Measurements from ENCODE around the gene KCNJ6. TPM values are rescaled to one million over a fixed set of nuclear protein-coding genes. Genes with fewer than 3 reads are reported as not detected.
A peak's percentile ranks its signal among the peaks of the same experiment; 100 is the strongest.

KCNJ6 gene
- total and polyA plus RNA-seq, 9 of the 15 experiments (the other 6 are each of a cell fraction or from before 2014, with no cell fraction given) = 0.06 to 0.21 (median 0.13) TPM; not detected in 1

GRCh38 chr21:37642493-37642892 lies 273.8 kb downstream of the KCNJ6 start (continued):
- TF ChIP-seq ZNF609 (CRISPR knock-in tag; IDR thresholded peaks at IDR 0.05; ENCODE audit: borderline replicate concordance) (no peak), SNAPC5 (CRISPR knock-in tag; IDR thresholded peaks at IDR 0.05) (no peak), ZNF696 (CRISPR knock-in tag; conservative IDR thresholded peaks at IDR 0.05) (no peak), EHMT2 (IDR thresholded peaks at IDR 0.05) (peak; percentile 85), HCFC1 (IDR thresholded peaks at IDR 0.05; ENCODE audit: low read depth, low read length) (no peak), U2AF1 (optimal IDR thresholded peaks at IDR 0.05; ENCODE audit: low read depth, low read length) (no peak), ETV1 (tag; conservative IDR thresholded peaks at IDR 0.05; ENCODE audit: low read depth) (peak; percentile 15; the same call in 1 of the 2 replicates), BHLHE40 (IDR thresholded peaks at IDR 0.05; ENCODE audit: low read length) (no peak), HDGF (IDR thresholded peaks at IDR 0.05) (no peak), MTA2 (IDR thresholded peaks at IDR 0.05; ENCODE audit: low read depth) (no peak), ZNF311 (CRISPR knock-in tag; IDR thresholded peaks at IDR 0.05) (no peak), ZNF354B (CRISPR knock-in tag; IDR thresholded peaks at IDR 0.05) (no peak), YY1 (IDR thresholded peaks at IDR 0.05; ENCODE audit: borderline replicate concordance in 1 of 3, control insufficient read depth in 1 of 3, extremely low read depth in 1 of 3, insufficient read depth in 3 of 3, insufficient read length in 1 of 3, insufficient replicate concordance in 2 of 3, low read depth in 1 of 3, low read length in 2 of 3) (peak in 2 of 3 experiments; percentile 59 to 89), ZC3H4 (CRISPR knock-in tag; IDR thresholded peaks at IDR 0.05; ENCODE audit: borderline replicate concordance) (no peak), RBFOX2 (IDR thresholded peaks at IDR 0.05; ENCODE audit: low read depth, low read length) (no peak), MYC (IDR thresholded peaks at IDR 0.05; ENCODE audit: low read depth, low read length) (no peak), MYC (CRISPR knock-in tag; IDR thresholded peaks at IDR 0.05; ENCODE audit: borderline replicate concordance, low read depth) (no peak)
- TF ChIP-seq, protein P1, sequence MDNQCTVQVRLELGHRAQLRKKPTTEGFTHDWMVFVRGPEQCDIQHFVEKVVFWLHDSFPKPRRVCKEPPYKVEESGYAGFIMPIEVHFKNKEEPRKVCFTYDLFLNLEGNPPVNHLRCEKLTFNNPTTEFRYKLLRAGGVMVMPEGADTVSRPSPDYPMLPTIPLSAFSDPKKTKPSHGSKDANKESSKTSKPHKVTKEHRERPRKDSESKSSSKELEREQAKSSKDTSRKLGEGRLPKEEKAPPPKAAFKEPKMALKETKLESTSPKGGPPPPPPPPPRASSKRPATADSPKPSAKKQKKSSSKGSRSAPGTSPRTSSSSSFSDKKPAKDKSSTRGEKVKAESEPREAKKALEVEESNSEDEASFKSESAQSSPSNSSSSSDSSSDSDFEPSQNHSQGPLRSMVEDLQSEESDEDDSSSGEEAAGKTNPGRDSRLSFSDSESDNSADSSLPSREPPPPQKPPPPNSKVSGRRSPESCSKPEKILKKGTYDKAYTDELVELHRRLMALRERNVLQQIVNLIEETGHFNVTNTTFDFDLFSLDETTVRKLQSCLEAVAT (IDR thresholded peaks at IDR 0.05) = 0 out of 4 replicates have a peak, but pooled peaks of 1 of the 2 experiments have one; percentile 13
- TF ChIP-seq, protein P2, sequence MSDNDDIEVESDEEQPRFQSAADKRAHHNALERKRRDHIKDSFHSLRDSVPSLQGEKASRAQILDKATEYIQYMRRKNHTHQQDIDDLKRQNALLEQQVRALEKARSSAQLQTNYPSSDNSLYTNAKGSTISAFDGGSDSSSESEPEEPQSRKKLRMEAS (CRISPR knock-in tag; IDR thresholded peaks at IDR 0.05) = no peak
- TF ChIP-seq, protein P3, sequence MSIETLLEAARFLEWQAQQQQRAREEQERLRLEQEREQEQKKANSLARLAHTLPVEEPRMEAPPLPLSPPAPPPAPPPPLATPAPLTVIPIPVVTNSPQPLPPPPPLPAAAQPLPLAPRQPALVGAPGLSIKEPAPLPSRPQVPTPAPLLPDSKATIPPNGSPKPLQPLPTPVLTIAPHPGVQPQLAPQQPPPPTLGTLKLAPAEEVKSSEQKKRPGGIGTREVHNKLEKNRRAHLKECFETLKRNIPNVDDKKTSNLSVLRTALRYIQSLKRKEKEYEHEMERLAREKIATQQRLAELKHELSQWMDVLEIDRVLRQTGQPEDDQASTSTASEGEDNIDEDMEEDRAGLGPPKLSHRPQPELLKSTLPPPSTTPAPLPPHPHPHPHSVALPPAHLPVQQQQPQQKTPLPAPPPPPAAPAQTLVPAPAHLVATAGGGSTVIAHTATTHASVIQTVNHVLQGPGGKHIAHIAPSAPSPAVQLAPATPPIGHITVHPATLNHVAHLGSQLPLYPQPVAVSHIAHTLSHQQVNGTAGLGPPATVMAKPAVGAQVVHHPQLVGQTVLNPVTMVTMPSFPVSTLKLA (conservative IDR thresholded peaks at IDR 0.05) = no peak

All from K562 (cell line).